SU-DHL-6 (cell line): ENCODE results near the gene IL1RN.

ENCODE experiments used
- H2AFZ ChIP-seq: fragments of 200-600 bp; sonication (generic); 2 replicates; pipeline ENCODE4 v1.6.1; 2014; ENCODE audit warnings: low read depth, mild to moderate bottlenecking, moderate library complexity, mixed read lengths, antibody characterized with exemption, low read length; ENCODE audit not compliant: severe bottlenecking
- H3F3A ChIP-seq: fragments of 200-600 bp; shearing (Covaris generic); 2 replicates; pipeline ENCODE4 v1.6.0; 2016; ENCODE audit warnings: antibody characterized with exemption, mild to moderate bottlenecking; ENCODE audit not compliant: insufficient read depth
- H3K27ac ChIP-seq: fragments of 200-600 bp; sonication (generic); 2 replicates; pipeline ENCODE4 v1.5.1; 2016; ENCODE audit warnings: low read depth, mild to moderate bottlenecking, low read length, moderate library complexity, mixed read lengths
- H3K27me3 ChIP-seq: fragments of 200-600 bp; sonication (generic), shearing (Covaris generic); 2 replicates; pipeline ENCODE4 v1.6.0; 2014; ENCODE audit warnings: mild to moderate bottlenecking, low read length
- H3K36me3 ChIP-seq: fragments of 200-600 bp; sonication (generic); 2 replicates; pipeline ENCODE4 v1.6.1; 2014; ENCODE audit warnings: mild to moderate bottlenecking, low read length, mixed read lengths
- H3K4me2 ChIP-seq: fragments of 300-600, 200-600 bp; shearing (Covaris generic), sonication (generic); 2 replicates; pipeline ENCODE4 v1.6.0; 2014; ENCODE audit warnings: low read length, low read depth, mild to moderate bottlenecking; ENCODE audit not compliant: poor library complexity, severe bottlenecking
- H3K4me3 ChIP-seq: fragments of 200-600 bp; sonication (generic); 2 replicates; pipeline ENCODE4 v1.5.1; 2014; ENCODE audit warnings: antibody characterized with exemption, low read length, mild to moderate bottlenecking, mixed read lengths; ENCODE audit not compliant: insufficient read depth, poor library complexity, severe bottlenecking
- H3K79me2 ChIP-seq: fragments of 200-600 bp; sonication (generic); 2 replicates; pipeline ENCODE4 v1.6.1; 2014; ENCODE audit warnings: mild to moderate bottlenecking, low read length, moderate library complexity; ENCODE audit not compliant: insufficient read depth
- H3K9ac ChIP-seq: fragments of 200-600 bp; sonication (generic); 2 replicates; pipeline ENCODE4 v1.7.0; 2014; ENCODE audit warnings: mild to moderate bottlenecking, low read length
- H3K9me2 ChIP-seq: fragments of 200-600 bp; sonication (generic); replicated peaks from 2 replicates; pipeline ENCODE4 v1.6.1; 2014; ENCODE audit warnings: low read length; ENCODE audit not compliant: insufficient read depth
- H3K9me3 ChIP-seq: fragments of 200-600 bp; sonication (generic); 2 replicates; pipeline ENCODE4 v1.6.1; 2014; ENCODE audit warnings: low read length, mixed read lengths; ENCODE audit not compliant: insufficient read depth
- H4K20me1 ChIP-seq: fragments of 200-600 bp; sonication (generic); 2 replicates; pipeline ENCODE4 v1.6.1; 2014; ENCODE audit warnings: low read depth, mild to moderate bottlenecking, antibody characterized with exemption, low read length, moderate library complexity, mixed read lengths
- EZH2phosphoT487 ChIP-seq: fragments of 200-600 bp; sonication (generic), shearing (Covaris generic); conservative IDR thresholded peaks from 2 replicates; pipeline ENCODE4 v1.6.1; 2018; ENCODE audit warnings: mild to moderate bottlenecking, antibody characterized with exemption, low read length, moderate library complexity, mixed read lengths
- TF ChIP-seq, protein P1 (sequence below): fragments of 200-600 bp; sonication (generic); IDR thresholded peaks from one replicate; pipeline ENCODE4 v1.5.1; 2017; ENCODE audit warnings: antibody characterized with exemption, mild to moderate bottlenecking, low read length, moderate library complexity; ENCODE audit not compliant: insufficient read depth, poor library complexity, severe bottlenecking

The IL1RN gene

DNA sequence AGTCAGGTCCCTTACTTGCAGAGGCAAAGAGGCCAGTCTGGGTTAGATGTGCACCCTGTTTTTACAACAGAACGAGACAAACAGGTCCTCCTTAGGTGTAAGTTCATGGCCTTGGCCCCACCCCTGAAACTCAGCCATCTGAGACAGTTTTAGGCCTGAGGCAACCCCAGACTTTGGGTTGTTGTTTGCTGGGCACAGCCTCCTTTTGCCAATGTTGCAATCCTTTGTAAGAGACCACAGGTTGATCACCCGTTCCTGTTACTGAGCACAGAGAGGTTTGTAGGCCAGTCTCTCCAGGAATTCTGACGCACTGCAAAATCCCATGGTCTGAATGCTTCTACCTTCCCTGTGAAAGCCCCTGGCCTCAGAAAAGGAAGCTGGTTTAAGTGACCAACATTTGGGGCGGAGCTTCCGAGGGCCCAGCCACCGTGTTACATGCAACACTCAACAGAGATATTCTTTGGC lies 15.5 kb upstream of the IL1RN start:
- no peaks in the 10 kb centered on the region for H3K9me2 ChIP-seq
- H3F3A ChIP-seq = no peaks in the 10 kb centered on the region
- H3K27me3 ChIP-seq = no peaks in the 10 kb centered on the region
- no peaks in the 10 kb centered on the region for H3K36me3 ChIP-seq
- H3K4me3 ChIP-seq = no peak overlapping the region
- no peak for TF ChIP-seq EZH2phosphoT487
- TF ChIP-seq, protein P1, sequence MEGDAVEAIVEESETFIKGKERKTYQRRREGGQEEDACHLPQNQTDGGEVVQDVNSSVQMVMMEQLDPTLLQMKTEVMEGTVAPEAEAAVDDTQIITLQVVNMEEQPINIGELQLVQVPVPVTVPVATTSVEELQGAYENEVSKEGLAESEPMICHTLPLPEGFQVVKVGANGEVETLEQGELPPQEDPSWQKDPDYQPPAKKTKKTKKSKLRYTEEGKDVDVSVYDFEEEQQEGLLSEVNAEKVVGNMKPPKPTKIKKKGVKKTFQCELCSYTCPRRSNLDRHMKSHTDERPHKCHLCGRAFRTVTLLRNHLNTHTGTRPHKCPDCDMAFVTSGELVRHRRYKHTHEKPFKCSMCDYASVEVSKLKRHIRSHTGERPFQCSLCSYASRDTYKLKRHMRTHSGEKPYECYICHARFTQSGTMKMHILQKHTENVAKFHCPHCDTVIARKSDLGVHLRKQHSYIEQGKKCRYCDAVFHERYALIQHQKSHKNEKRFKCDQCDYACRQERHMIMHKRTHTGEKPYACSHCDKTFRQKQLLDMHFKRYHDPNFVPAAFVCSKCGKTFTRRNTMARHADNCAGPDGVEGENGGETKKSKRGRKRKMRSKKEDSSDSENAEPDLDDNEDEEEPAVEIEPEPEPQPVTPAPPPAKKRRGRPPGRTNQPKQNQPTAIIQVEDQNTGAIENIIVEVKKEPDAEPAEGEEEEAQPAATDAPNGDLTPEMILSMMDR = no peak
- no peak overlapping the region for H2AFZ ChIP-seq
- H3K9ac ChIP-seq = no peak overlapping the region
- H3K27ac ChIP-seq = no peak overlapping the region
- no peak overlapping the region for H3K4me2 ChIP-seq
- H4K20me1 ChIP-seq = no peaks in the 10 kb centered on the region
- H3K79me2 ChIP-seq = no peaks in the 10 kb centered on the region
- no peaks in the 10 kb centered on the region for H3K9me3 ChIP-seq

DNA sequence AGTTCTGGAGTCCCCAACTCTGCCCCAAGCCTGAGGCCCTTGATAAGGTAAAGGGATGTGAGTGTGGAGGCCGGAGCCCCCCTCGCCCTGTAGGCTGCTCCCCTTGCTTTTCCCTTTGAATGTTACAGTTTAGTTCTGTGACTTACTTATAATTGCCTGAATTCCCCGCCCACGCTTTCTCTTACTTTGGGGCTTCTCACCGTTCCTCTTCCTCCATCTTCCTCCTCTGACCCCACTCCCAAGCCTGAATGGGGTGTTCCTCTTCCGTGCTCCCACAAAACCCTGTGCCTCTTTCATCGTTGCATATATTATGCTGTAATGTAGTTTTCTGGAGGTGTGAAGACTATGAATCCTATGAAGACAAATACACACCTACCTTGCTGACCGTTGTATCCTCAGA lies 15.0 kb upstream of the IL1RN start:
- no peaks in the 10 kb centered on the region for H3K9me2 ChIP-seq
- TF ChIP-seq, protein P1 = no peak
- TF ChIP-seq EZH2phosphoT487 = no peak
- H4K20me1 ChIP-seq = no peaks in the 10 kb centered on the region
- no peaks in the 10 kb centered on the region for H3K36me3 ChIP-seq
- no peaks in the 10 kb centered on the region for H3F3A ChIP-seq
- no peak overlapping the region for H3K4me2 ChIP-seq
- no peak overlapping the region for H3K27ac ChIP-seq
- H3K4me3 ChIP-seq = no peak overlapping the region
- no peaks in the 10 kb centered on the region for H3K27me3 ChIP-seq
- no peaks in the 10 kb centered on the region for H3K79me2 ChIP-seq
- no peak overlapping the region for H3K9ac ChIP-seq
- no peaks in the 10 kb centered on the region for H3K9me3 ChIP-seq
- no peak overlapping the region for H2AFZ ChIP-seq

DNA sequence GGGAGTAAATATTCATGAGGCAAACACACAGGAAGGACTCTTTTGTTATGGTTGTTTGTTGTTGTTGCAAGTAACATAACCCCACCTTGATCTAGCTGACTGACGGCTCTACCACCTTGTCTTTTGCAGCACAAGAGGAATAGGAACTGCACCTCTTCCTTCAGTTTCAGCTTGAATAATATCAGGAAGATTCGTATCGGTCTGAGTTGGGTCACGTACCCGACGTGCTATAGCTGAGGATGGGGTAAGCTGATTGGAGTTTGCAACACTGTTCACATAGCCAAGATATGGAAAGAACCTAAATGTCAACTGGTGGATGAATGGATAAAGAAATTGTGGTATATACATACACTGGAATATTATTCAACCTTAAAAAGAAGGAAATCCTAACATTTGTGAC lies 14.5 kb upstream of the IL1RN start:
- Histone ChIP-seq H2AFZ (no peak overlapping the region), H3K27ac (no peak overlapping the region), H3K4me2 (no peak overlapping the region), H4K20me1 (no peaks in the 10 kb centered on the region), H3K36me3 (no peaks in the 10 kb centered on the region), H3K79me2 (no peaks in the 10 kb centered on the region), H3K9me3 (no peaks in the 10 kb centered on the region), H3K27me3 (no peaks in the 10 kb centered on the region), H3K4me3 (no peak overlapping the region), H3K9ac (no peak overlapping the region), H3F3A (no peaks in the 10 kb centered on the region), H3K9me2 (no peaks in the 10 kb centered on the region)
- no peak for TF ChIP-seq EZH2phosphoT487
- TF ChIP-seq, protein P1 = no peak
